H1 (cell line): ENCODE measurements around the gene ACTR2. TPM values are rescaled to one million over a fixed set of nuclear protein-coding genes. Genes with fewer than 3 reads are reported as not detected.

Experiments
- CTCF ChIA-PET: fragments of 300-600 bp; sonication (Branson Sonifier 250); formaldehyde crosslinking; loops from one replicate; lab custom pipeline; 2021; ENCODE audit not compliant: partially characterized antibody; lab: Charles Lee
- POLR2A ChIA-PET: fragments of 300-600 bp; sonication (Branson Sonifier 250); formaldehyde crosslinking; loops from one replicate; lab custom pipeline; 2021; ENCODE audit warnings: inconsistent platforms; ENCODE audit not compliant: partially characterized antibody; lab: Charles Lee
- DNase-seq, 2 experiments: peaks; one replicate each; pipeline versions ENCODE4 v3.0.0 to v3.0.0-alpha.2; 2010 to 2022; ENCODE audit warnings: low spot score in 2 of 2, low read depth in 1 of 2, mixed read lengths in 1 of 2
- FAIRE-seq: peaks from 2 replicates; lab custom pipeline; 2011; peaks lifted over from hg19 to GRCh38; lab: Jason Lieb, UNC
- H2AFZ ChIP-seq: 2 replicates; pipeline ENCODE4 v1.8.1; 2012; ENCODE audit warnings: low read length, inconsistent platforms
- H2AK5ac ChIP-seq: 2 replicates; pipeline ENCODE4 v1.6.1; 2013; ENCODE audit warnings: low read depth, low read length
- H2BK120ac ChIP-seq: replicated peaks from 2 replicates; pipeline ENCODE3; 2013; ENCODE audit warnings: low read depth, low read length, inconsistent platforms
- H2BK12ac ChIP-seq: 2 replicates; pipeline ENCODE4 v1.6.1; 2013; ENCODE audit warnings: low read depth, low read length
- H2BK15ac ChIP-seq: 2 replicates; pipeline ENCODE4 v1.6.1; 2013; ENCODE audit warnings: low read length
- H2BK20ac ChIP-seq: 2 replicates; pipeline ENCODE4 v1.6.1; 2013; ENCODE audit warnings: low read length
- H2BK5ac ChIP-seq: 2 replicates; pipeline ENCODE4 v1.6.1; 2013; ENCODE audit warnings: low read depth, low read length
- H3K14ac ChIP-seq: 2 replicates; pipeline ENCODE4 v1.6.1; 2013; ENCODE audit warnings: inconsistent platforms; ENCODE audit not compliant: insufficient read length
- H3K18ac ChIP-seq: 2 replicates; pipeline ENCODE4 v1.6.1; 2013; ENCODE audit warnings: low read length; ENCODE audit errors: extremely low read depth
- H3K23ac ChIP-seq: 2 replicates; pipeline ENCODE4 v1.6.1; 2013; ENCODE audit warnings: inconsistent platforms; ENCODE audit not compliant: insufficient read length
- H3K23me2 ChIP-seq: 2 replicates; pipeline ENCODE4 v1.6.1; 2013; ENCODE audit warnings: low read depth, low read length
- H3K27ac ChIP-seq: 2 replicates; pipeline ENCODE4 v1.6.1; 2011; ENCODE audit warnings: low read depth, low read length, inconsistent platforms
- H3K27me3 ChIP-seq, 4 experiments: replicated peaks in 1 of 4; 1 replicate in 1 of 4; 2 replicates in 3 of 4; pipeline versions ENCODE4 v1.6.1 to v1.8.1; 2011 to 2013; ENCODE audit warnings: low read length in 3 of 4, mild to moderate bottlenecking in 3 of 4, inconsistent platforms in 2 of 4, mixed read lengths in 2 of 4, moderate library complexity in 1 of 4; ENCODE audit not compliant: control insufficient read depth in 3 of 4, insufficient read depth in 3 of 4; ENCODE audit errors: extremely low read depth in 1 of 4
- H3K36me3 ChIP-seq, 4 experiments: 2 replicates each; pipeline versions ENCODE4 v1.6.1 to v1.8.1; 2011 to 2013; ENCODE audit warnings: mild to moderate bottlenecking in 4 of 4, low read length in 3 of 4, moderate library complexity in 2 of 4, control low read depth in 1 of 4, inconsistent platforms in 1 of 4; ENCODE audit not compliant: insufficient read depth in 4 of 4, control insufficient read depth in 2 of 4
- H3K4ac ChIP-seq: replicated peaks from 2 replicates; pipeline ENCODE3; 2013; ENCODE audit warnings: low read length, low read depth, mixed read lengths, inconsistent platforms; ENCODE audit not compliant: insufficient read length
- H3K4me1 ChIP-seq, 4 experiments: replicated peaks in 1 of 4; 1 replicate in 1 of 4; 2 replicates in 3 of 4; pipeline versions ENCODE4 v1.6.1 to v1.8.1; 2011 to 2013; ENCODE audit warnings: low read length in 3 of 4, inconsistent platforms in 2 of 4, mixed read lengths in 1 of 4; ENCODE audit not compliant: insufficient read depth in 4 of 4, control insufficient read depth in 3 of 4
- H3K4me2 ChIP-seq, 2 experiments: 2 replicates each; pipeline versions ENCODE4 v1.6.1 to v1.8.1; 2011 to 2013; ENCODE audit warnings: low read depth in 2 of 2, low read length in 2 of 2, control low read depth in 1 of 2, inconsistent platforms in 1 of 2, mild to moderate bottlenecking in 1 of 2; ENCODE audit not compliant: insufficient read depth in 1 of 2
- H3K4me3 ChIP-seq, 4 experiments: fragments of 200-600, 300-600 bp in 1 of 4; sonication (generic), shearing (Covaris generic), sonication (Bioruptor Twin) in 1 of 4; 2 replicates each; pipeline versions ENCODE4 v1.5.1 to v1.8.1; 2011 to 2016; ENCODE audit warnings: low read length in 4 of 4, low read depth in 3 of 4, control low read depth in 2 of 4, inconsistent platforms in 2 of 4, mild to moderate bottlenecking in 2 of 4, mixed read lengths in 1 of 4, moderate library complexity in 1 of 4; ENCODE audit not compliant: insufficient read depth in 2 of 4; ENCODE audit errors: extremely low read depth in 1 of 4
- H3K56ac ChIP-seq: replicated peaks from 2 replicates; pipeline ENCODE3; 2013; ENCODE audit warnings: low read depth, mild to moderate bottlenecking, mixed read lengths, low read length, inconsistent platforms; ENCODE audit not compliant: insufficient read length
- H3K79me1 ChIP-seq: 2 replicates; pipeline ENCODE4 v1.6.1; 2013; ENCODE audit warnings: low read depth, low read length, control low read depth
- H3K79me2 ChIP-seq, 2 experiments: 2 replicates each; pipeline versions ENCODE4 v1.6.1 to v1.8.1; 2012 to 2013; ENCODE audit warnings: low read length in 2 of 2, mild to moderate bottlenecking in 2 of 2, inconsistent platforms in 1 of 2; ENCODE audit not compliant: insufficient read depth in 2 of 2, control insufficient read depth in 1 of 2
- H3K9ac ChIP-seq, 4 experiments: replicated peaks in 1 of 4; 1 replicate in 1 of 4; 2 replicates in 3 of 4; pipeline versions ENCODE4 v1.6.1 to v1.8.1; 2011 to 2013; ENCODE audit warnings: low read depth in 3 of 4, low read length in 3 of 4, control low read depth in 2 of 4, mild to moderate bottlenecking in 2 of 4, moderate library complexity in 2 of 4, inconsistent platforms in 1 of 4; ENCODE audit errors: extremely low read depth in 1 of 4
- H3K9me3 ChIP-seq, 2 experiments: 2 replicates each; pipeline versions ENCODE4 v1.6.1 to v1.8.1; 2012 to 2013; ENCODE audit warnings: mild to moderate bottlenecking in 2 of 2, moderate library complexity in 2 of 2, control low read depth in 1 of 2, inconsistent platforms in 1 of 2, low read depth in 1 of 2, low read length in 1 of 2, mixed read lengths in 1 of 2; ENCODE audit not compliant: insufficient read depth in 2 of 2
- H4K20me1 ChIP-seq, 2 experiments: replicated peaks in 1 of 2; 2 replicates each; pipeline versions ENCODE3 to v1.8.1; 2011 to 2013; ENCODE audit warnings: inconsistent platforms in 2 of 2, low read length in 2 of 2, mild to moderate bottlenecking in 1 of 2; ENCODE audit not compliant: insufficient read depth in 2 of 2, control insufficient read depth in 1 of 2
- H4K5ac ChIP-seq: 2 replicates; pipeline ENCODE4 v1.6.1; 2013; ENCODE audit warnings: low read length, low read depth, mixed read lengths, inconsistent platforms; ENCODE audit not compliant: insufficient read length
- H4K8ac ChIP-seq: 2 replicates; pipeline ENCODE4 v1.8.0; 2013; ENCODE audit warnings: mild to moderate bottlenecking, moderate library complexity, low read length, inconsistent platforms; ENCODE audit not compliant: insufficient read depth; ENCODE audit errors: extremely low read depth
- H4K91ac ChIP-seq: replicated peaks from 2 replicates; pipeline ENCODE3; 2013; ENCODE audit warnings: low read length, mixed read lengths, inconsistent platforms; ENCODE audit not compliant: insufficient read length
- RAD21 ChIP-seq, 2 experiments: IDR thresholded peaks in 1 of 2; conservative IDR thresholded peaks in 1 of 2; 2 replicates each; pipeline ENCODE4 v1.6.1; 2011; ENCODE audit warnings: low read depth in 2 of 2, low read length in 2 of 2, improper control_type of control experiment in 1 of 2, inconsistent platforms in 1 of 2, mild to moderate bottlenecking in 1 of 2, moderate library complexity in 1 of 2
- WGBS, 2 experiments: shearing (Covaris generic) in 1 of 2; methylation state at CpG; one replicate each; pipeline versions ENCODE4 v1.1.6 to v1.1.7; 2013 to 2015; ENCODE audit warnings: low lambda C conversion rate in 2 of 2, mixed read lengths in 2 of 2, inconsistent platforms in 1 of 2, low coverage in 1 of 2, missing lambda C conversion rate in 1 of 2; ENCODE audit not compliant: insufficient replicate concordance in 2 of 2, insufficient coverage in 1 of 2, insufficient read length in 1 of 2; ENCODE audit errors: extremely low coverage in 1 of 2, missing lambda C conversion rate in 1 of 2; 5-methylcytosine and 5-hydroxymethylcytosine counted together
- polyA plus RNA-seq, 7 experiments: library from polyadenylated mRNA; depleted of rRNA in 3 of 7; stranded (reverse) in 5 of 7; unstranded in 2 of 7; fragments of >200 nt in 5 of 7; fragments of 200-250 nt in 2 of 7; gene quantifications; 1 replicate in 5 of 7; 2 replicates in 1 of 7; 4 replicates in 1 of 7; pipeline versions ENCODE4 v1.2.1 to v1.2.3, GENCODE V29; 2011 to 2013; ENCODE audit warnings: missing spikeins in 2 of 7, mixed read lengths in 2 of 7
- total RNA-seq: library from RNA; stranded (reverse); fragmentation: NEBNext Ultra II Directional; extraction: Animal tissue kit (Norgen Biotek cat#: 25700); gene quantifications from 2 replicates; pipeline ENCODE4 v1.2.1, GENCODE V29; 2021
- TF ChIP-seq, protein P1 (sequence below): IDR thresholded peaks from 2 replicates; pipeline ENCODE4 v1.6.1; 2012; ENCODE audit warnings: inconsistent platforms

Gene ACTR2
- total and polyA plus RNA-seq, 2 of the 8 experiments (the other 6 are each of a cell fraction or from before 2014, with no cell fraction given) = 28.3 to 171 TPM

GRCh38 chr2:65317841-65318240 lies 90.2 kb downstream of the ACTR2 start:
- FAIRE-seq = no peak
- CTCF ChIA-PET = no interaction called here

More at GRCh38 chr2:65317841-65318240, 90.2 kb downstream of the ACTR2 start:
- Histone ChIP-seq H3K4ac (no peak overlapping the region), H3K9ac (no peak overlapping the region)
- POLR2A ChIA-PET = no interaction called here
- TF ChIP-seq, protein P1, sequence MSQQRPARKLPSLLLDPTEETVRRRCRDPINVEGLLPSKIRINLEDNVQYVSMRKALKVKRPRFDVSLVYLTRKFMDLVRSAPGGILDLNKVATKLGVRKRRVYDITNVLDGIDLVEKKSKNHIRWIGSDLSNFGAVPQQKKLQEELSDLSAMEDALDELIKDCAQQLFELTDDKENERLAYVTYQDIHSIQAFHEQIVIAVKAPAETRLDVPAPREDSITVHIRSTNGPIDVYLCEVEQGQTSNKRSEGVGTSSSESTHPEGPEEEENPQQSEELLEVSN = no peak
- no peak for TF ChIP-seq RAD21 (IDR thresholded peaks at IDR 0.05 in 1 of 2, conservative IDR thresholded peaks at IDR 0.05 in 1 of 2; ENCODE audit: low read depth in 2 of 2, low read length in 2 of 2)
- TF ChIP-seq, all 59 proteins: peak for 0
- no peak overlapping the region for H3K14ac ChIP-seq
- no peak overlapping the region for H3K23ac ChIP-seq
- no peak overlapping the region for H3K4me2 ChIP-seq
- no peak overlapping the region for H3K4me3 ChIP-seq
- no peak overlapping the region for H2BK15ac ChIP-seq
- WGBS, 2 experiments = 90% methylated on average over 7 of the region's 7 CpGs; no CpG with 5 or more reads in 1 of the 2 experiments
- H4K91ac ChIP-seq = no peak overlapping the region
- no peak overlapping the region for H2BK5ac ChIP-seq
- no peaks in the 10 kb centered on the region for H3K79me2 ChIP-seq
- no peak overlapping the region for H3K27ac ChIP-seq
- H3K36me3 ChIP-seq = peaks cover 0 to 6% (median 0%) of the 10 kb centered on the region in 4 experiments; a peak in 1 of 8 replicates
- no peak overlapping the region for H3K56ac ChIP-seq
- no peak overlapping the region for H4K5ac ChIP-seq
- no peak overlapping the region for H2BK12ac ChIP-seq
- no peaks in the 10 kb centered on the region for H3K4me1 ChIP-seq
- H3K9me3 ChIP-seq = no peaks in the 10 kb centered on the region
- no peak overlapping the region for H2AK5ac ChIP-seq
- no peak for DNase-seq
- H3K23me2 ChIP-seq = no peaks in the 10 kb centered on the region
- H3K79me1 ChIP-seq = no peaks in the 10 kb centered on the region; the same call in 1 of the 2 replicates
- no peak overlapping the region for H2AFZ ChIP-seq
- H3K27me3 ChIP-seq = no peaks in the 10 kb centered on the region
- peaks cover 0 to 5% of the 10 kb centered on the region in 2 experiments for H4K20me1 ChIP-seq
- H4K8ac ChIP-seq = no peak overlapping the region
- H2BK120ac ChIP-seq = no peak overlapping the region
- H2BK20ac ChIP-seq = no peak overlapping the region
- no peak overlapping the region for H3K18ac ChIP-seq
